Measurements from ENCODE around the gene LRIT1.

The LRIT1 gene

GRCh38 chr10:84214046-84214572 is 27.2 kb downstream of the LRIT1 start:
- no peak for FAIRE-seq

GRCh38 chr10:84213076-84213475 is 28.3 kb downstream of the LRIT1 start:
- FAIRE-seq, result no peak

- FAIRE-seq, result no peak
These were observed 29.3 kb downstream of the LRIT1 start for GRCh38 chr10:84212014-84212413.

- no peak for FAIRE-seq
These were observed 29.8 kb downstream of the LRIT1 start for GRCh38 chr10:84211566-84211965.

GRCh38 chr10:84208023-84208422 is 33.3 kb downstream of the LRIT1 start:
- FAIRE-seq, result no peak

GRCh38 chr10:84205853-84206525 is 35.4 kb downstream of the LRIT1 start:
- FAIRE-seq, result no peak

- no peak for FAIRE-seq
These were observed 36.1 kb downstream of the LRIT1 start for GRCh38 chr10:84205049-84205852.

- FAIRE-seq, result no peak
These were observed 36.7 kb downstream of the LRIT1 start for GRCh38 chr10:84204610-84205009.

- FAIRE-seq, result no peak
These were observed 37.2 kb downstream of the LRIT1 start for GRCh38 chr10:84204122-84204521.

- no peak for FAIRE-seq
These were observed 39.0 kb downstream of the LRIT1 start for GRCh38 chr10:84202349-84202748.

GRCh38 chr10:84201682-84202081 is 39.7 kb downstream of the LRIT1 start:
- FAIRE-seq, result no peak

- FAIRE-seq, result no peak
These were observed 40.1 kb downstream of the LRIT1 start for GRCh38 chr10:84201244-84201606.

- no peak for FAIRE-seq
These were observed 40.7 kb downstream of the LRIT1 start for GRCh38 chr10:84200537-84201243.

- no peak for FAIRE-seq
These were observed 43.0 kb downstream of the LRIT1 start for GRCh38 chr10:84198206-84198915.

- FAIRE-seq, result no peak
These were observed 43.7 kb downstream of the LRIT1 start for GRCh38 chr10:84197643-84198042.

- no peak for FAIRE-seq
These were observed 44.4 kb downstream of the LRIT1 start for GRCh38 chr10:84196941-84197340.

- no peak for FAIRE-seq
These were observed 45.3 kb downstream of the LRIT1 start for GRCh38 chr10:84196083-84196482.

GRCh38 chr10:84195044-84195830 is 46.1 kb downstream of the LRIT1 start:
- no peak for FAIRE-seq

GRCh38 chr10:84194424-84195043 is 46.8 kb downstream of the LRIT1 start, which contains the start of gene CDHR1:
Gene CDHR1, plus strand, starts transcription at chr10:84194537. Its CDS starts 224 bp downstream, at chr10:84194761.
- no peak for FAIRE-seq

GRCh38 chr10:84193846-84194423 is 47.4 kb downstream of the LRIT1 start:
- FAIRE-seq, result no peak

GRCh38 chr10:84193327-84193726 is 48.0 kb downstream of the LRIT1 start:
- FAIRE-seq, result no peak
